ENCODE data around the gene FGF23.

The FGF23 gene

DNA sequence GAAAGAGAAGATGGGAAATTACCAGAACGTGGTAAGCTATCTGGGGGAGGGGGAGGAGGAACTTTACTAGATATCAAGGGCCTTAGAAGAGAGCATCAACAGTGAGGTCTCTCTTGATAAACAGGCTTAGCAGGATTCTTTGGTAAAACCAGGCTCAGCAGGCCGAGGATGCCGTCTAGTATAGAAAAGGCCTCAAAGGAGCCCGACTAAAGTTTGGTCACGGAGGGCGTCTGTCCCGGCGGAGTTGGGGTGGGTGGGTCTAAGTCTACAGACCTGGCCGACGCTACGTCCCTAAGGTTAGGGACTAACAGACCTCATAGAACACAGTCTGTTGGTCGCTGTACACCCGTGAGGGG, 59.0 kb downstream of the FGF23 start:
- in situ Hi-C loops (cut with MboI; ENCODE audit: low sequenced_read_pairs): no loop called here

Data from HL-60/S4 treated with phorbol 12-myristate 13-acetate at 8.2 ng/mL for 4 days and 3 days (cell line).